ENCODE data around the gene OR2A5. TPM values are rescaled to one million over a fixed set of nuclear protein-coding genes. Genes with fewer than 3 reads are reported as not detected.

The OR2A5 gene
- total and polyA plus RNA-seq, 10 donors = not detected

GRCh38 chr7:144085978-144086377 is 37.2 kb downstream of the OR2A5 start, which contains the start of gene OR2A12:
Gene OR2A12 (plus strand): TSS chr7:144086278. CDS start chr7:144095108, 8,830 bp downstream.
- TF ChIP-seq POLR2A (IDR thresholded peaks at IDR 0.05) (no peak), POLR2AphosphoS5 (IDR thresholded peaks at IDR 0.05) (no peak), CTCF (IDR thresholded peaks at IDR 0.05 in 8 of 11, conservative IDR thresholded peaks at IDR 0.05 in 3 of 11) (no peak)
- no peaks in the 10 kb centered on the region for H3K4me1 ChIP-seq
- 87 to 98% (median 91%) methylated on average over 2 of the region's 2 CpGs for WGBS, 5 donors
- intact Hi-C loops (cut with DNase I; ENCODE audit: low total_unique reads) = no loop called here
- peaks cover 0 to 6% (median 6%) of the 10 kb centered on the region in 8 donors for H3K9me3 ChIP-seq
- H3K36me3 ChIP-seq = no peaks in the 10 kb centered on the region
- H3K27me3 ChIP-seq (replicated peaks in 1 of 7) = no peaks in the 10 kb centered on the region
- H3K27ac ChIP-seq = no peak within 1 kb of the TSS
- no peak within 1 kb of the TSS for H3K4me3 ChIP-seq
- no peak for DNase-seq

- H3K36me3 ChIP-seq = no peaks in the 10 kb centered on the region
- no peaks in the 10 kb centered on the region for H3K27me3 ChIP-seq (replicated peaks in 1 of 7)
- H3K4me1 ChIP-seq = no peaks in the 10 kb centered on the region
- H3K4me3 ChIP-seq = no peak overlapping the region
- 75 to 87% (median 79%) methylated on average over 4 of the region's 4 CpGs for WGBS, 5 donors
- intact Hi-C loops (cut with DNase I; ENCODE audit: low total_unique reads) = no loop called here
- DNase-seq = no peak
- no peak overlapping the region for H3K27ac ChIP-seq
- peaks cover 0 to 10% (median 9%) of the 10 kb centered on the region in 8 donors for H3K9me3 ChIP-seq
- TF ChIP-seq CTCF (IDR thresholded peaks at IDR 0.05 in 8 of 11, conservative IDR thresholded peaks at IDR 0.05 in 3 of 11) (no peak), POLR2AphosphoS5 (IDR thresholded peaks at IDR 0.05) (no peak), POLR2A (IDR thresholded peaks at IDR 0.05) (no peak)
Measured at GRCh38 chr7:144086730-144087129, 38.0 kb downstream of the OR2A5 start.

- Histone ChIP-seq H3K9me3 (peaks cover 0 to 10% (median 9%) of the 10 kb centered on the region in 8 donors), H3K4me3 (no peak overlapping the region), H3K27me3 (replicated peaks in 1 of 7) (no peaks in the 10 kb centered on the region), H3K36me3 (no peaks in the 10 kb centered on the region), H3K4me1 (no peaks in the 10 kb centered on the region), H3K27ac (no peak overlapping the region)
- intact Hi-C loops (cut with DNase I; ENCODE audit: low total_unique reads) = no loop called here
- TF ChIP-seq POLR2AphosphoS5 (IDR thresholded peaks at IDR 0.05) = no peak
- TF ChIP-seq POLR2A (IDR thresholded peaks at IDR 0.05) = no peak
- no peak for TF ChIP-seq CTCF (IDR thresholded peaks at IDR 0.05 in 8 of 11, conservative IDR thresholded peaks at IDR 0.05 in 3 of 11)
- no peak for DNase-seq
- WGBS, 5 donors = 77 to 94% (median 87%) methylated on average over 1 of the region's 1 CpG
Measured at GRCh38 chr7:144087230-144087629, 38.5 kb downstream of the OR2A5 start.

GRCh38 chr7:144090667-144091066 is 41.9 kb downstream of the OR2A5 start:
- Histone ChIP-seq H3K36me3 (no peaks in the 10 kb centered on the region), H3K9me3 (peaks cover 0 to 10% (median 9%) of the 10 kb centered on the region in 8 donors), H3K27ac (no peak overlapping the region), H3K4me1 (no peaks in the 10 kb centered on the region), H3K4me3 (no peak overlapping the region), H3K27me3 (replicated peaks in 1 of 7) (peaks cover 0 to 3% (median 0%) of the 10 kb centered on the region in 7 donors)
- TF ChIP-seq CTCF (IDR thresholded peaks at IDR 0.05 in 8 of 11, conservative IDR thresholded peaks at IDR 0.05 in 3 of 11) = no peak
- TF ChIP-seq POLR2AphosphoS5 (IDR thresholded peaks at IDR 0.05) = no peak
- no peak for TF ChIP-seq POLR2A (IDR thresholded peaks at IDR 0.05)
- no peak for DNase-seq
- intact Hi-C loops (cut with DNase I; ENCODE audit: low total_unique reads) = no loop called here
- 81 to 97% (median 90%) methylated on average over 3 of the region's 3 CpGs for WGBS, 5 donors
